GM23248 (cell line): ENCODE results near the gene PRR19.

Source experiments
- EZH2 ChIP-seq: fragments of 200-600 bp; sonication (generic); IDR thresholded peaks from 2 replicates; pipeline ENCODE4 v1.6.1; 2018; ENCODE audit warnings: antibody characterized with exemption, mild to moderate bottlenecking; ENCODE audit not compliant: insufficient read depth, poor library complexity, severe bottlenecking
- EZH2phosphoT487 ChIP-seq: fragments of 200-600 bp; sonication (generic); IDR thresholded peaks from 2 replicates; pipeline ENCODE4 v1.6.1; 2018; ENCODE audit warnings: antibody characterized with exemption, moderate library complexity, mild to moderate bottlenecking, low read depth; ENCODE audit not compliant: insufficient read depth

DNA sequence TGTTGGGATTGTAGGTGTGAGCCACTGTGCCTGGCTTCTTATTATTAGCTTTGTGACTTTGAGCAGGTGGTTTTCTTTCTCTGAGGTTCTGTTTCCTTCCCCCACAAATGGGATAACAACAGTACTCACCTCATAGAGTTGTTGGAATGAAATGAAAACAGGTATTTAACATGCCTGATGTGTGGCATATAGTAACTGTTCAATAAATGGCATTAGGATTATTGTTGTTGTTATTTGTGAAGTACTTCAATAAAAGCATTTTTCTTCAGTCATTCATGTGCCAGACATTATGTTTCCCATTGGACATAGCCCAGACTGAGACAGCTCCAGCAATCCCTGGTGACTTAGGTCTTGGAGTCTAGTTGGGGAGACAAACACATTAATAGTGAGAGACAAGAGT is 25.0 kb downstream of the PRR19 start:
- TF ChIP-seq EZH2: no peak
- TF ChIP-seq EZH2phosphoT487: no peak
